ENCODE results near the gene PROB1.

- TF ChIP-seq POLR2A (IDR thresholded peaks at IDR 0.05; ENCODE audit: control extremely low read depth in 1 of 2, low read depth in 2 of 2, low read length in 2 of 2) (no peak), CHD1 (IDR thresholded peaks at IDR 0.05; ENCODE audit: low read depth, low read length) (no peak), CREB1 (IDR thresholded peaks at IDR 0.05) (no peak), USF2 (IDR thresholded peaks at IDR 0.05; ENCODE audit: low read length) (no peak), ZNF274 (IDR thresholded peaks at IDR 0.05; ENCODE audit: borderline replicate concordance, extremely low read depth, low read length) (no peak), CTCF (IDR thresholded peaks at IDR 0.05; ENCODE audit: control extremely low read depth in 1 of 3, insufficient read depth in 1 of 3, low read depth in 1 of 3, low read length in 3 of 3) (no peak), EZH2 (IDR thresholded peaks at IDR 0.05; ENCODE audit: low read depth, low read length, severe bottlenecking) (no peak), RXRA (IDR thresholded peaks at IDR 0.05; ENCODE audit: insufficient read depth, low read depth, low read length) (no peak), MAX (IDR thresholded peaks at IDR 0.05) (no peak), YY1 (IDR thresholded peaks at IDR 0.05; ENCODE audit: low read depth, low read length) (no peak), EGR1 (IDR thresholded peaks at IDR 0.05; ENCODE audit: borderline replicate concordance, low read depth, low read length) (no peak), ATF3 (IDR thresholded peaks at IDR 0.05; ENCODE audit: insufficient read depth, low read depth, low read length) (no peak)
These were observed 15.1 kb downstream of the PROB1 start for GRCh38 chr5:139379626-139380449.
